Kidney tubule cell (primary cell): ENCODE measurements around the gene ANKRD17.

Experiments used
- DNase-seq: peaks from one replicate; pipeline ENCODE4 v3.0.0-alpha.2; 2018; ENCODE audit warnings: low spot score

ANKRD17 gene

DNA sequence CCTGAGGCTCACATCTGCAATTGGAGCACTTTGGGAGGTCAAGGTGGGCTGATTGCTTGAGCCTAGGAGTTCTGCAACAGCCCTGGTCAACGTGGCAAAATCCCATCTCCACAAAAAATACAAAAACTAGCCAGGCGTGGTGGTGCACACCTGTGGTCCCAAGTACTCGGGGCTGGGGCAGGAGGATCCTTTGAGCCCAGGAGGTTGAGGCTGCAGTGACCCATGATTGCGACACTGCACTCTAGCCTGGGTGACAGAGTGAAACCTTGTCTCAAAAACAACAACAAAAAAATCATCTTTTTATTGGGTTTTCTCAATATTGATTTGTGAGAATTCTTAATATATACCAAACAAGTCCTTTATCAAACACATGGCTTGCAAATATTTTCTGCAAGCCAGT lies 64.9 kb downstream of the ANKRD17 start:
- no peak for DNase-seq

DNA sequence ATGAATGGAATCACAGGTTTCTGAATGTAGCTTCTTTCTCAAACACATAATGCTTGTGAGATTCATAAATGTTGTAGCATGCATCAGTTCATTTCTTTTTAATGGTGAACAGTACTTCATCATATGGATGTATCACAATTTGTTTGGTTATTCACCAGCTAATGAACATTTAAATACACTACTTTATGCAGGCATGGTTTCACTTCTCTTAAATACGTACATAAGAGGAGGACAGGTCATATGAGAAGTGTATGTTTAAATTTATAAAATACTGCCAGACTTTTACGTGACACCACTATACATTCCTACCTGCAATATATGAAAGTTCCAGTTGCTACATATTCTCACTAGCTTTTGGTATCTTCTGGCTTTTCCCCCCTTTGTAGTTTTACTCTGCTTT lies 65.4 kb downstream of the ANKRD17 start:
- DNase-seq, result no peak

DNA sequence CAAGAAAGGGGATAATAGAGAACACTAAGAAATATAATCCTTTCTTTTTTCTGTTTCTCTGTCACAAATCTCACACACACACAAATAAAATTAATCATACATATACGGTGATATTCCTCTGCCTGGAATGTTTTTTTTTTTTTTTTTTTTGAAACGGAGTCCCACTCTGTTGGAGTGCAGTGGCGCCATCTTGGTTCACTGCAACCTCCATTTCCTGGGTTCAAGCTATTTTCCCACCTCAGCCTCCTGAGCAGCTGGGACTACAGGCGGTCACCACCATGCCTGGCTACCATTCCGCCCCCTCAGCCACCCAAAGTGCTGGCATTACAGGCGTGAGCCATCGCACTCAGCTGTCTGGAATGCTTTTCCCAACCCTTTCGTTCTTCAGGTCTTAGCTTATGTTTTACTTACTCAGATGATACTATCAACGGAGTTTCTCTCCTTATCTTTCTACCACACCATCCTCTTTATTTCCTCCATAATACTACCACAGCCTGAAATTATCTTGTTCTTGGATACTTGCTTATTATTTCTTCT lies 69.3 kb downstream of the ANKRD17 start:
- peak; percentile 12 for DNase-seq

DNA sequence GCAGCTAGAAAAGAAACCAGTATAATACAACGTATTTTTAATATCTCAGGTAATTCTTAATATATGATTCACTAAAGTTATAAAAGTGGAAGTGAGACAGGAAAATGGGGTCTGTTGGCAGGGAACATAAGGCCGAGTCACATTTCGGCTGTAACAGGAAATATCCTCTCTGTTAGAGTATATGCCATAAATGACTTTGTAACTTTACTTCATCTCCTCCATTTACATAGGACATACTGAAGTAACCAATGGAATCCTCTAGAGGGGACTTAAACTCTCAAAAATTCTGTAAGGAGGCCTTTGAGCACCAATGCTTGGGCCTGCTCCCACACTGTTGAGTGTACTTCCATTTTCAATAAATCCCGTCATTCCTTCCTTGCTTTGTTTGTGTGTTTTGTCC lies 71.3 kb downstream of the ANKRD17 start:
- no peak for DNase-seq

DNA sequence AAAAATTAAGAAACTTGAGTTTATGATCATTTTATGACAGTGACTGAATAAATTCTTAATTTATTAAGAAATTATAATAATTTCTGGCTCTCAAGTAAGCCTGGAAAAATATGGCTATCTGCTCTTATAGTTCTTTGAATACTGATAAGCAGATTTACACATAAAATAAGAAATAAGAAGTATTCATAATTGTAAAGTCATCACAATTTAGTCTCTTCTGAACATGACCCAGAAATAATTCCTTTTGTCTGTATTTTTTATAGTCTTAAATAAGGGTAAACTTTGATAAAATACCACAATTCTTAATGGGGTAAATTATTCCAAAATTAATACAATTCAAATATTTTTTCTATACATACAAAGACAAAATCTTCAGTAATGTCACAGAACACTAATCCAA lies 72.7 kb downstream of the ANKRD17 start:
- no peak for DNase-seq

DNA sequence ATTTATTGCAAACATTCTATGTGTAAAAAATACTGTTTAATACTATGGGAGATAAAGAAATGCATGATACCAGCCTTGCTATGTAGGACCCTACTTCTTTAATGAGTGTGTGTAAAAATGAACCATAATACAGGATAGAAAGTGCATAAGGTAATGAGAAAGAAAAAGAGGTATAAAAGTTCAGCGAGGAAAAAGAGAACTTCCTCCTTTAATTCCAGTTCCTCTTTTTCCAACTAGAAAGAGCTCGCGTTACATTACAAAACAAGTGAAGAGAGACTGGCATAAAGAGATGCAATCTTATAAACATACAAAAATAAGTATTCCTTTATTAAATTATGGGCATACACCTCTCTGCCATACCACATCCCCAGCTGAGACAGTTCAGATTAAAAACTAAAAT lies 77.4 kb downstream of the ANKRD17 start:
- DNase-seq, result no peak

DNA sequence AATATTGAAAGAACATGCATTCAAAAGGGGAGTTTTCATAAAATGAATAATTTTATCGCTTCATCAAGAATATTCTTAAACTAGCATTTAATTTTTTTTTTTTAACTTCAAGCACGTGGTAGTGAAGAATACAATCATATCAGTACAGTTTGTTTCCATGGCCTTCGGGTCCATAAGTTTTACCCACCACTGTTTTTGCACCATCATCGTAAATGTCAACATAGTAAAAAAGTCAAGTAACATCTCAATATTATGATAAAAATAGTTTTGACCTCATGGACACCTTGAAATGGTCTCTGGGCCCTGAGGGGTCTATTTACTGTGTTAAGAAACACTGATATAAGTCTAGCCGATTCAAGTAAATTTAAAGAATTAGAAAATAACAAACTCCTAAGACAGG lies 80.2 kb downstream of the ANKRD17 start:
- DNase-seq, result no peak

DNA sequence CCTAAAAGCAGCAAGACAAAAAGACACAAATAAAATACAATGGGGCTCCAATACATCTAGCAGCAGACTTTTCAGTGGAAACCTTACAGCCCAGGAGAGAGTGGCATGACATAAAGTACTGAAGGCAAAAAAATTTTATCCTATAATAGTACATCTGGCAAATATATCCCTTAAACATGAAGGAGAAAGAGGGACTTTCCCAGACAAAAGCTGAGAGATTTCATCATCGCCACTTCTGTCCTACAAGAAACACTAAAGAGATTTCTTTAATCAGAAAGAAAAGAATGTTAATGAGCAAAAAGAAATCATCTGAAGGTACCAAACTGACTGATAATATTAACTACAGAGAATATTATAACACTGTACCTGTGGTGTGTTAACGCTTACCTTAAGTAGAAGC lies 86.4 kb downstream of the ANKRD17 start:
- DNase-seq, result no peak

DNA sequence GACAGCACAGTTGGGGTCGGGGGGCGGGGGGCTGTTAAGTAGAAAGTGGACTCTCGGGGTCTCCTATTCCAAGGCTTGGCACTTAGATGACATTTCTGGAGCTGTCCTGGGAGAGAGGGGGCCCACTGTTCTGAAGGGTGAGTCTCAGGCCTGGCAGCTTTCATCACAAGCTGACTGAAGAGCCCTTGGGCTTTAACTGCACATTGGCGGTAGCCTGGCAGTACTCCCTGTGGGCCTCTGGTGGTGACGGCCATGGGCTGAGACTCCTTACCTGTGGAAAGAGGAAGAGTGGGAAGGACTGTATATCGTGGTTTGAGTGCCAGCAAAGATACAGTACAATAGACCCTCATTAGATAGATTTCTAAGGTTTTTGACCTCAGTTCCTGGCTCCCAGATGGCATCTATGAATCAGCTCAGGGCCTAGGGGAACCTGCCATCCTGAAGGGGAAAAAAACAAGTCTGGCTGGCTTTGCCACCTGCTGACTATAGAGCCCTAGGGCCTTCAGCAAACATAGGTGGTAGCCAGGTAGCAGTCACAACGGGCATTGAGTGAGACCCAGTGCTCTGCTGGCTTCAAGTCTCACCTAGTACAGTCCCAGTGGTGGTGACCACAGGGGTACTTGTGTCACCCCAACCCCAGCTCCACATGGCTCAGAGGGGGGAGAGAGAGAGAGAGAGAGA lies 87.9 kb downstream of the ANKRD17 start:
- DNase-seq, result no peak

DNA sequence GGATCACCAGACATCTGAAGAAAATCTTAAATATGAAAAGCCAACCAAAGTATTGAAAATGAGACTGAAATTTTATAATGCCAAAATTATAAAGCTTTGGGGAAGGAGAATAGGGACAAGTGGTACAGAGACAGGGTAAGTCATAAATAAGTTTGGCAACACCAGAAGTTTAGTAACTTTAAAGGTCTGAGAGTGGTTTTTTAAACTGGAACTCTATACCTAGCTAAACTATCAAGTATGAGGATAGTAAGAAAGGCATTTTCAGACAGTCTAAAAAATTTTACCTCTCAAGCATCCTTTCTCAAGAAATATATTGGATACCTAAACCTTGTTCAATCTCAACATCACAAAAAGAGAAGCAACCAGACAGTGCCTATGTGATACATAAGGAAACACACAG lies 92.4 kb downstream of the ANKRD17 start:
- DNase-seq, result no peak

DNA sequence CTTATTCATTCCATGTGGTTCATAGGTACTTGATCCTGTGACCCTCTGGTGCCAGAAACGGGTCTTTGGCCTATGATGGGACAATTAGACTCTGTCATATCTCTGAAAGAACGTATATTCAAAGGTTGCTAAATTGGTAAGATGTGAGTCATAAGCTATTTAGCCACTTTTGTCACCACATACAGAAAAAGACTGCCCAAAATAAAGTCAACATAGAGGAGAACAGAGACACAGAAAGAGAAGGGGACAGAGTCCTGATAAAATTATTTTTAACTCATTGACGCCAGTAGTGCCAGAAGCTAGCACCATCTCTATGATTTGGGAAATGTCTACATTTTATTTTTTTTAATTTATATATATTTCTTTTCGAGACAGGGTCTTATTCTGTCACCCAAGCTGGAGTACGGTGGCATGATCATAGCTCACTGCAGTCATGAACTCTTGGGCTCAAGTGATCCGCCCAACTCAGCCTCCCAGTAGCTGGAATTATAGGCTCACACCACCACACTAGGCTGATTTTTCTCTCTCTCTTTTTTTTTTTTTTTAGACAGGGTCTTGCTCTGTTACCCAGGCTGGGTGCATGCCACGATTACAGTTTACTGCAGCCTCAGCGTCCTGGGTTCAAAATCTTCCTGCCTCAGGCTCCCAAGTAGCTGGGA lies 96.9 kb downstream of the ANKRD17 start:
- no peak for DNase-seq

DNA sequence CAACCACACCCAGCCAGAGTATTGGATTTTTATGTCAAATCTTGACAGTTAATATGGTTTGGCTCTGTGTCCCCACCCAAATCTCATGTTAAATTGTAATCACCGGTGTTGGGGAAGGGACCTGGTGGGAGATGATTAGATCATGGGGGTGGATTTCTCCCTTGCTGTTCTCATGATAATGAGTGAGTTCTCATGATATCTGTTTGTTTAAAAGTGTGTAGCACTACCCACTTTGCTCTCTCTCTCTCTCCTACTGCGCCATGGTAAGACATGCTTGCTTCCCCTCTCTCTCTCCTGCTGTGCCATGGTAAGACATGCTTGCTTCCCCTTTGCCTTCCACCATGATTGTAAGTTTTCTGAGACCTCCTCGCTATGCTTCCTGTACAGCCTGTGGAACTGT lies 102.2 kb downstream of the ANKRD17 start:
- DNase-seq, result no peak

DNA sequence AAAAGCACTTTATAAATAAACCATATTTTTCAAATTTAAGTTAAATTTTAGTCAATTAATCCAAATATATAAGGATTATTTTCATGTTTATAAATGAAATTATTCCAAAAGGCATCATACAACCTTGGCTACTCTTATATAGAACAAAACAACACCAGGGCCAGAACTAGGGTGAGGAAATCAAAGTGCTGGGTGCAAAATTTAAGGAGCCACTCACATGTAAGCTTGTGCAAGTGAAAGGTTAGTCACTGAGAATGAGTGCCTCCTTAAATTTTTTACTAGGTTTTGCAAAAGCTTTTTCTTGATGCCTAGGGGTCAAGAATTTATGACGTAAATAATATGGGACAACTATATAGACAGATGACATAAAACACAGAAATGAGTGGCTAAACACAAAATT lies 105.7 kb downstream of the ANKRD17 start:
- no peak for DNase-seq

DNA sequence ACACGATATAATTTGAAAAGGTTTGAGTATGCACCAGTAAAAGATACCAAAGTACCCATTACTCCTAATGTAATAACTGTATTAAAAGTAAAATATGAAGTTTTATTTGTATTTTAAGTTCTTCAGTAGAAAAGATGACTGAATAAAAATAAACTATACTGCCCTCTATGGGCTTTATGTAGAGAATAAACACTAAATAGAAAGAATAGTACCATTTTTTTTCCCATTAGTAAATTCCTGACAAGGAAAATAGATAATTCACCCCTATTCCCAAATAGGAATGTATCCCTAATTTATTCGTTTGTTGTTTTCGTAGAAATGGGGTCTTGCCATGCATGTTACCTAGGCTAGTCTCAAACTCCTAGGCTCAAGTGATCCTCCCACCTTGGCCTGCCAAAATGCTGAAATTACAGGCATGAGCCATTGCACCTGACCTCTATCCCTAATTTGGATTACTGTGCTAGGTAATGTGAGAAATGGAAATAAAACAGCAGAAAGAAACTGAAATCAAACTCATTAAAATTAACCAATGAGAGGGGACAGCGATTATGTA lies 115.5 kb downstream of the ANKRD17 start:
- no peak for DNase-seq

DNA sequence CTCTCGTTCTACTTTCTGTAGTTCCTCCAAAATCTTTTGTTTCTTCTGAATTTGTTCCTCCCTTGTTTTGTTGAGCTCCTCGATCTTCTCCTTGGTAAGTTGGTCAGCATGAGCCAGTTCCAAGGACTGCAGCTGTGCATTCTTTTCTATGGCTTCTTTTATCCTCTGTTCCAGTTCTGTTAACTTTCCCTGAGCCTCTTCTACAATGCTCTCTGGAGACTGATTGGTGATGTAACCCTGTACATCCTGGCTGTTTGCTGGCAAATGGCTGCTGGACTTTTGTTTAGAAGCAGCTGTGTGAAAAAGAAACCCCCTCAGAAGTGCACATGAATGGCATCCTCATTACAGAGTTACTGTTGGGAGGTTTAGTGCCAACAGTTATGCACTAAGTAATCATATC lies 118.6 kb downstream of the ANKRD17 start:
- DNase-seq, result no peak

DNA sequence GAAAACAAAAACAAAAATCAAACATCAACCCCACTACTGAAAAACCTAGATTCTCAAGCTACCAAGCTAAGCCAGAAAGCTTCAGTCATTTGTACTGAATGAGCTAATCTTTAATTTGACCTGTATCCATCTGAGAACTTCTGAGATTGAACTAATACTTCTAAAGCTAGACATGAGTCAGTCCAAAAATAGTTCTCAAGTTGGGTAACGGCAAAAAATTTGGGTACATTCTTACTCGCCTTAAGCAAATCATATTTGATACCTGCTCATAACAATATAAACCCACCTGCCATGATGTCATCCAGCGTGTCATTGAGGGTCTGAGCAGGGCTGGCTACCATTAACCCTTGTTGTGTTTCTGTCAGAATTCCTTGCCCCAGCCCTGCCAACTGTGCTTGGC lies 119.4 kb downstream of the ANKRD17 start:
- DNase-seq, result peak; percentile 3

DNA sequence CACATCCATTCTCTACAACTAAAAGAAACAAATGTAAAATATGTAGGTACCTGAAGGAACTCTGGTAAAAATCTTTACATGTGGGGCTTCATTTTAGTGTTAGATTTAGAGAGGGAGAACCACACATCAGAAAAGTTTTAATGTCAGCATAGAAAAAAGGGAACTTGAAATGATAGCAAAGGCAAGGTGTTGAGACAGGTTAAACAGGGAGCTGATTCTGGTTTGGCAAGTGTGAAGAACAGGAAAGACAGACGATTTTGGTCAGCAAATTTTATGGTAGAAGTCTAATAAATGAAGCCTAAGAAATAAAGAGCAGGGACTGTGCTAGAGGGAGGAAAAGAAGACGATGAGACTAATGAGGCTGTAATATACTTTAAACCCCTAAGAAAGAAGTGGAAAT lies 121.5 kb downstream of the ANKRD17 start:
- no peak for DNase-seq

DNA sequence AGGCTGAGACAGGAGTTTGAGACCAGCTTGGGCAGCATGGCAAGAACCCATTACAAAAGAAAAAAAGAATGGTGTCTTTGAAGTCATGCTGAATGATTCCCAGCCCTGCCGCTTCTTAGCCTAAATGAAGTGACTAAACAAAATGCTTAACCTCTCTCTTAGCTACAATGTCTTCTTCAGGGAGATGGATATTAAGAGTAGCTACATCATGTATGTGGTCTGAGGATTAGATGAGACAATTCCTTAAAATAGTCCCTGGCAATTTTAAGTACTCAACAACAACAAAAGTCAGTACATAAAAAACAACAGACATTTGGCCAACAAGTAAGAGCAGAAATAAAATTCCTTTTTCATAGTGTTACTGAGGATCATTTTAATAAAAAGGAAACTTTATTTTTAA lies 124.8 kb downstream of the ANKRD17 start:
- DNase-seq, result no peak

DNA sequence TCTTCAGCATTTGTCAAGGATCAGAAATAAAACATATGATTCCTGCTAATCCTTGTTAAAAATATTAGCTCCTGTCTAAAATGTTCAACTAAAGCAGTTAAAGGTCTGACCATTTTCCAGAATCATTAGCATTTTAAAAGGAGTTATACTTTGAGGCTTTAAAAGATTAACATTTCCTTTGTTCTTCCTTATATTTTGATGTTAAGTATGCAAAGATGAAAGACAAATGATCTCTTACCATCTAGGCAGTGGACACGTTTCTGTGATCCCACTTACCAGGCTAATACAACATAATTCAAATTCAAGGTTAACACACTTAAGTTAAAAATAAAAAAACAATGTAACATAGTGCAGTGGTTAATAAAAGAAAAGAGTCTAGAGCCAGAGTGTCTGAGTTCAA lies 127.3 kb downstream of the ANKRD17 start:
- DNase-seq, result no peak

DNA sequence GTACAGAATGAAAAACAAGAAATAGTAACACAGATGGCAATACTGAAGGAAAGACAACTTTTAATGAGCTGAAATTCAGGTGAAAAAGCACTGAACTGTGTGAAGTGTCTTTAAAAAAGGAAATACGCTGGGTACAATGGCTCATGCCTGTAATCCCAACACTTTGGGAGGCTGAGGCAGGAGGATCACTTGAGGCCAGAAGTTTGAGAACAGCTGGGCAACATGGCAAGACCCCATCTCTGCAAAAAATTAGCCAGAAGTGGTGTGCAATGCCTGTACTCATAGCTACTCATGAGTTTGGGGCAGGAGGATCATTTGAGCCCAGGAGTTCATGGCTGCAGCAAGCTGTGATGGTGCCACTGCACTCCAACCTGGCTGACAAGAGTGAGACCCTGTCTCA lies 129.3 kb downstream of the ANKRD17 start:
- no peak for DNase-seq

DNA sequence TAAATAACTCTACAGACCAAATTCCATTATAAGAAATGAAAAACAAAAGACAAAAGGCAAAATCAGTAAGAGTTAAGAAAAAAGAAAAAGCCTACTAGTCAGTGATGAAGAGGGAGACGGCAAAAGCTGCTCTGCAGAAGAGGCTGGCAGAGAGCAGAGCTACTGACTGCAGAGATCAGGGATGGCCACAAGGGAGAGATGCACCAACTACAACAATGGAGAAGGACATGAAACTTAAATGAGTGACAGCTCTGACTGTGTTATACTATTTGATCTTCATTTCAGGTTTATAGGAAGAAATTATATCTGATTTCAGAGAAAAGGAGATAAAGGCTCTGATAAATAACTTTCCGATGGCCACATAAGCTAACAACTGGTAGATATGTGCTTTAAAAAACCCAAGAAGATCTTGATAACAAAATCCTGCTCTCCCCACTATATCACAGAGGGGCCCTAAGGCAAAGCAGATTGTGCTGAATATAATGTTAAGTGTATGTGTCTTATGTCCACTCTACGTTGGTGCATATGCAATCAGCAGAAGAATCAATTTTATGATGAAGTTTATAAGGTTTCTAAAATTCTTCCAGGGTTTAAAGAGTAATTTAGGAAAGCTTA lies 130.7 kb downstream of the ANKRD17 start:
- peak; percentile 6 for DNase-seq

DNA sequence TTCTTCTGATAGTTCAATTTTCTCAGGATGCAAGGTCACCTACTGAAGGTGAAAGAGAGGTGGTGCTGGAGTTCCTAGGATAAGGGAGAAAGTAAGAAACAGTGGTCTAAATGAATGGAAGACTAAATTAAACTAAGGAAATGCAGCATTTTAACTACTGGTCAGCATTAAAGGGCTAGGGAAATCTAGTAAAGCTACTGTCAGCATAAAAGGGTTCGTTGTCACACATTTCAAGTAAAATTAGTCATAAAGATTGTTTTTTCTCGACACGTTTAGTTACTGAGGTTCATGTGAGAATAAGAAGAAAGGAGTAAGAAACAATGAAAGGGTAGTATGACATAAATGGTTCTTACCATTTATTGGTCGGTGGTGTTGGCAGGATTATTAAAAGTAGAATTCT lies 149.1 kb downstream of the ANKRD17 start:
- DNase-seq, result no peak

DNA sequence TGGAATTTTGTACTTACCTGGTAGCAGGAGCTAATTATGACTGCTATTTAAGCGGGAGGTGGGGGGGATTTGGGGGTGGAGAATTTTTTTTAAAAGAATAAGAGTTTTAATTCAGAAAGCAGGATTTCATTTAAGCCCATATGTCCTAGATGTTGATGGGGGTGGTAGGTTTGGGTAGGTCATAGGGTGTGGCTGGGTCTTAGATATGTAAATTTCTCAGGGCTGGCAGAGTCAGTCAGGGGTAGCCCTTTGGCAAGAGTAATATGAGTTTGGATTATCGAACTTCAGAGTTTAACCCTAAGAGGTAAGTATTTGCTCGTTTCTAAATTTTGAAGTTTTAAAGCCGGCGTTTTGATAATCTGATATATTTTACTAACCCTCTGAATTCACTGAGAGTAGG lies 153.9 kb downstream of the ANKRD17 start:
- DNase-seq, result no peak
